ENCODE results near the gene ARAP3. TPM values are rescaled to one million over a fixed set of nuclear protein-coding genes. Genes with fewer than 3 reads are reported as not detected.

ARAP3 gene
- total and polyA plus RNA-seq, 9 of the 15 experiments (the other 6 are each of a cell fraction or from before 2014, with no cell fraction given), result 0.83 to 25.7 (median 6.4) TPM

DNA sequence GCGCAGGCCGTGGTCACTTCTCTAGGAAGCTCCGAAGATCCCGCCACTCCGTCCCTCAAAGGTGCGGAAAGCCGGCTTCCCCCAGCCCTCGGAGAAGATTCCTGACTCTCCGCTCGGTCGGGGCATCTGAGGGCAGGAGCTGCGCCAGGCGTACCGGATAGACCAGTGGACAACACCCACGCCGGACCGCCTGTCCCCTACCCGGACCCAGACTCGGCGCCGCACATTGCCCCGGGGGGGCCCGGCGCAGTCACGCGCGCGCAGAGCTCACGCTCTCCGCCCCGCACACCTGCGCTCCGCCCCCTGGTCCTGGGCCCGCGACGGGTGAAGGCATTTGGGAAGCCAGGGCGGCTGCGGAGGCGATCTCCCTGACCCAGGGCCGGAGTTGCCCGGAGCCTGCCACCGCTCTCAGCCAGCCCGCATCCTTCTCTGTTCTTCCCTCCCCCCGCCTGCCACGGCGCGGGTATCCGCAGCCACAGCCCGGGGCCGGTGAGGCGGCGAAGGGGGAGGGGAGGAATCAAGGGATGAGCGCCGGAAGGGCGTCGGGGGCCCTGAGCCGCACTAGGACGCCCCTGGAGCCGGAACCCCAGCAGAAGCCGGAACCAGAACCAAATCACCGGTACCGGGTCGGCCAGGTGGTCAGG lies 44.8 kb downstream of the ARAP3 start (continued):
- TF ChIP-seq, protein P1, sequence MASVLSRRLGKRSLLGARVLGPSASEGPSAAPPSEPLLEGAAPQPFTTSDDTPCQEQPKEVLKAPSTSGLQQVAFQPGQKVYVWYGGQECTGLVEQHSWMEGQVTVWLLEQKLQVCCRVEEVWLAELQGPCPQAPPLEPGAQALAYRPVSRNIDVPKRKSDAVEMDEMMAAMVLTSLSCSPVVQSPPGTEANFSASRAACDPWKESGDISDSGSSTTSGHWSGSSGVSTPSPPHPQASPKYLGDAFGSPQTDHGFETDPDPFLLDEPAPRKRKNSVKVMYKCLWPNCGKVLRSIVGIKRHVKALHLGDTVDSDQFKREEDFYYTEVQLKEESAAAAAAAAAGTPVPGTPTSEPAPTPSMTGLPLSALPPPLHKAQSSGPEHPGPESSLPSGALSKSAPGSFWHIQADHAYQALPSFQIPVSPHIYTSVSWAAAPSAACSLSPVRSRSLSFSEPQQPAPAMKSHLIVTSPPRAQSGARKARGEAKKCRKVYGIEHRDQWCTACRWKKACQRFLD (CRISPR knock-in tag; IDR thresholded peaks at IDR 0.05), result 0 out of 2 replicates have a peak, but pooled peaks have one; percentile 53
- no peak for TF ChIP-seq RCOR1 (IDR thresholded peaks at IDR 0.05; ENCODE audit: borderline replicate concordance in 1 of 2, low read depth in 2 of 2, low read length in 2 of 2)
- TF ChIP-seq, protein P2, sequence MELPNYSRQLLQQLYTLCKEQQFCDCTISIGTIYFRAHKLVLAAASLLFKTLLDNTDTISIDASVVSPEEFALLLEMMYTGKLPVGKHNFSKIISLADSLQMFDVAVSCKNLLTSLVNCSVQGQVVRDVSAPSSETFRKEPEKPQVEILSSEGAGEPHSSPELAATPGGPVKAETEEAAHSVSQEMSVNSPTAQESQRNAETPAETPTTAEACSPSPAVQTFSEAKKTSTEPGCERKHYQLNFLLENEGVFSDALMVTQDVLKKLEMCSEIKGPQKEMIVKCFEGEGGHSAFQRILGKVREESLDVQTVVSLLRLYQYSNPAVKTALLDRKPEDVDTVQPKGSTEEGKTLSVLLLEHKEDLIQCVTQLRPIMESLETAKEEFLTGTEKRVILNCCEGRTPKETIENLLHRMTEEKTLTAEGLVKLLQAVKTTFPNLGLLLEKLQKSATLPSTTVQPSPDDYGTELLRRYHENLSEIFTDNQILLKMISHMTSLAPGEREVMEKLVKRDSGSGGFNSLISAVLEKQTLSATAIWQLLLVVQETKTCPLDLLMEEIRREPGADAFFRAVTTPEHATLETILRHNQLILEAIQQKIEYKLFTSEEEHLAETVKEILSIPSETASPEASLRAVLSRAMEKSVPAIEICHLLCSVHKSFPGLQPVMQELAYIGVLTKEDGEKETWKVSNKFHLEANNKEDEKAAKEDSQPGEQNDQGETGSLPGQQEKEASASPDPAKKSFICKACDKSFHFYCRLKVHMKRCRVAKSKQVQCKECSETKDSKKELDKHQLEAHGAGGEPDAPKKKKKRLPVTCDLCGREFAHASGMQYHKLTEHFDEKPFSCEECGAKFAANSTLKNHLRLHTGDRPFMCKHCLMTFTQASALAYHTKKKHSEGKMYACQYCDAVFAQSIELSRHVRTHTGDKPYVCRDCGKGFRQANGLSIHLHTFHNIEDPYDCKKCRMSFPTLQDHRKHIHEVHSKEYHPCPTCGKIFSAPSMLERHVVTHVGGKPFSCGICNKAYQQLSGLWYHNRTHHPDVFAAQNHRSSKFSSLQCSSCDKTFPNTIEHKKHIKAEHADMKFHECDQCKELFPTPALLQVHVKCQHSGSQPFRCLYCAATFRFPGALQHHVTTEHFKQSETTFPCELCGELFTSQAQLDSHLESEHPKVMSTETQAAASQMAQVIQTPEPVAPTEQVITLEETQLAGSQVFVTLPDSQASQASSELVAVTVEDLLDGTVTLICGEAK (IDR thresholded peaks at IDR 0.05), result no peak
- TF ChIP-seq, protein P2 (CRISPR knock-in tag; IDR thresholded peaks at IDR 0.05), result no peak
- TF ChIP-seq, protein P3, sequence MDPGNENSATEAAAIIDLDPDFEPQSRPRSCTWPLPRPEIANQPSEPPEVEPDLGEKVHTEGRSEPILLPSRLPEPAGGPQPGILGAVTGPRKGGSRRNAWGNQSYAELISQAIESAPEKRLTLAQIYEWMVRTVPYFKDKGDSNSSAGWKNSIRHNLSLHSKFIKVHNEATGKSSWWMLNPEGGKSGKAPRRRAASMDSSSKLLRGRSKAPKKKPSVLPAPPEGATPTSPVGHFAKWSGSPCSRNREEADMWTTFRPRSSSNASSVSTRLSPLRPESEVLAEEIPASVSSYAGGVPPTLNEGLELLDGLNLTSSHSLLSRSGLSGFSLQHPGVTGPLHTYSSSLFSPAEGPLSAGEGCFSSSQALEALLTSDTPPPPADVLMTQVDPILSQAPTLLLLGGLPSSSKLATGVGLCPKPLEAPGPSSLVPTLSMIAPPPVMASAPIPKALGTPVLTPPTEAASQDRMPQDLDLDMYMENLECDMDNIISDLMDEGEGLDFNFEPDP (CRISPR knock-in tag; IDR thresholded peaks at IDR 0.05), result no peak
- no peak for TF ChIP-seq ZNF76 (CRISPR knock-in tag; IDR thresholded peaks at IDR 0.05; ENCODE audit: borderline replicate concordance)
- TF ChIP-seq HNRNPK (IDR thresholded peaks at IDR 0.05; ENCODE audit: low read depth, low read length, poor library complexity, severe bottlenecking), result no peak
- TF ChIP-seq, protein P4, sequence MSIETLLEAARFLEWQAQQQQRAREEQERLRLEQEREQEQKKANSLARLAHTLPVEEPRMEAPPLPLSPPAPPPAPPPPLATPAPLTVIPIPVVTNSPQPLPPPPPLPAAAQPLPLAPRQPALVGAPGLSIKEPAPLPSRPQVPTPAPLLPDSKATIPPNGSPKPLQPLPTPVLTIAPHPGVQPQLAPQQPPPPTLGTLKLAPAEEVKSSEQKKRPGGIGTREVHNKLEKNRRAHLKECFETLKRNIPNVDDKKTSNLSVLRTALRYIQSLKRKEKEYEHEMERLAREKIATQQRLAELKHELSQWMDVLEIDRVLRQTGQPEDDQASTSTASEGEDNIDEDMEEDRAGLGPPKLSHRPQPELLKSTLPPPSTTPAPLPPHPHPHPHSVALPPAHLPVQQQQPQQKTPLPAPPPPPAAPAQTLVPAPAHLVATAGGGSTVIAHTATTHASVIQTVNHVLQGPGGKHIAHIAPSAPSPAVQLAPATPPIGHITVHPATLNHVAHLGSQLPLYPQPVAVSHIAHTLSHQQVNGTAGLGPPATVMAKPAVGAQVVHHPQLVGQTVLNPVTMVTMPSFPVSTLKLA (conservative IDR thresholded peaks at IDR 0.05), result no peak
- TF ChIP-seq SIRT6 (IDR thresholded peaks at IDR 0.05; ENCODE audit: low read depth, low read length), result no peak
- TF ChIP-seq, protein P5, sequence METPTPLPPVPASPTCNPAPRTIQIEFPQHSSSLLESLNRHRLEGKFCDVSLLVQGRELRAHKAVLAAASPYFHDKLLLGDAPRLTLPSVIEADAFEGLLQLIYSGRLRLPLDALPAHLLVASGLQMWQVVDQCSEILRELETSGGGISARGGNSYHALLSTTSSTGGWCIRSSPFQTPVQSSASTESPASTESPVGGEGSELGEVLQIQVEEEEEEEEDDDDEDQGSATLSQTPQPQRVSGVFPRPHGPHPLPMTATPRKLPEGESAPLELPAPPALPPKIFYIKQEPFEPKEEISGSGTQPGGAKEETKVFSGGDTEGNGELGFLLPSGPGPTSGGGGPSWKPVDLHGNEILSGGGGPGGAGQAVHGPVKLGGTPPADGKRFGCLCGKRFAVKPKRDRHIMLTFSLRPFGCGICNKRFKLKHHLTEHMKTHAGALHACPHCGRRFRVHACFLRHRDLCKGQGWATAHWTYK (CRISPR knock-in tag; IDR thresholded peaks at IDR 0.05), result no peak
- no peak for TF ChIP-seq ZNF146 (CRISPR knock-in tag; IDR thresholded peaks at IDR 0.05; ENCODE audit: unreplicated experiment)

Data from K562 (cell line).